ENCODE data around the gene PODXL2.

PODXL2 gene

GRCh38 chr3:127711021-127711695, 82.2 kb downstream of the PODXL2 start:
- Histone ChIP-seq H3K4me1 (ENCODE audit: insufficient read depth, poor library complexity, severe bottlenecking) (peaks cover 2% of the 10 kb centered on the region), H3K4me3 (ENCODE audit: severe bottlenecking) (no peak overlapping the region), H3K9me3 (ENCODE audit: severe bottlenecking) (no peaks in the 10 kb centered on the region), H3K27ac (ENCODE audit: poor library complexity, severe bottlenecking) (no peak overlapping the region), H3K27me3 (ENCODE audit: insufficient read depth, poor library complexity, severe bottlenecking) (no peaks in the 10 kb centered on the region), H3K36me3 (ENCODE audit: low read depth) (no peaks in the 10 kb centered on the region)
- no peak for TF ChIP-seq CTCF (IDR thresholded peaks at IDR 0.05; ENCODE audit: poor library complexity, severe bottlenecking)
- no peak for ATAC-seq (ENCODE audit: low read depth)
- DNase-seq (ENCODE audit: low spot score), result no peak

GRCh38 chr3:127711896-127712295, 82.9 kb downstream of the PODXL2 start:
- DNase-seq (ENCODE audit: low spot score) (peak; percentile 29), ATAC-seq (ENCODE audit: low read depth) (no peak)
- TF ChIP-seq CTCF (IDR thresholded peaks at IDR 0.05; ENCODE audit: poor library complexity, severe bottlenecking), result no peak
- H3K4me1 ChIP-seq (ENCODE audit: insufficient read depth, poor library complexity, severe bottlenecking), result peaks cover 2% of the 10 kb centered on the region
- H3K27me3 ChIP-seq (ENCODE audit: insufficient read depth, poor library complexity, severe bottlenecking), result no peaks in the 10 kb centered on the region
- H3K4me3 ChIP-seq (ENCODE audit: severe bottlenecking), result no peak overlapping the region
- H3K36me3 ChIP-seq (ENCODE audit: low read depth), result no peaks in the 10 kb centered on the region
- H3K9me3 ChIP-seq (ENCODE audit: severe bottlenecking), result no peaks in the 10 kb centered on the region
- no peak overlapping the region for H3K27ac ChIP-seq (ENCODE audit: poor library complexity, severe bottlenecking)

- ATAC-seq (ENCODE audit: low read depth), result no peak
- DNase-seq (ENCODE audit: low spot score), result peak; percentile 24
- Histone ChIP-seq H3K4me3 (ENCODE audit: severe bottlenecking) (no peak overlapping the region), H3K9me3 (ENCODE audit: severe bottlenecking) (no peaks in the 10 kb centered on the region), H3K27ac (ENCODE audit: poor library complexity, severe bottlenecking) (no peak overlapping the region), H3K27me3 (ENCODE audit: insufficient read depth, poor library complexity, severe bottlenecking) (no peaks in the 10 kb centered on the region), H3K4me1 (ENCODE audit: insufficient read depth, poor library complexity, severe bottlenecking) (peaks cover 2% of the 10 kb centered on the region), H3K36me3 (ENCODE audit: low read depth) (no peaks in the 10 kb centered on the region)
- TF ChIP-seq CTCF (IDR thresholded peaks at IDR 0.05; ENCODE audit: poor library complexity, severe bottlenecking), result no peak
Measured at GRCh38 chr3:127712461-127712860, 83.5 kb downstream of the PODXL2 start.

- Histone ChIP-seq H3K4me3 (ENCODE audit: severe bottlenecking) (no peak overlapping the region), H3K36me3 (ENCODE audit: low read depth) (no peaks in the 10 kb centered on the region), H3K27ac (ENCODE audit: poor library complexity, severe bottlenecking) (no peak overlapping the region), H3K4me1 (ENCODE audit: insufficient read depth, poor library complexity, severe bottlenecking) (peaks cover 2% of the 10 kb centered on the region), H3K9me3 (ENCODE audit: severe bottlenecking) (no peaks in the 10 kb centered on the region), H3K27me3 (ENCODE audit: insufficient read depth, poor library complexity, severe bottlenecking) (no peaks in the 10 kb centered on the region)
- ATAC-seq (ENCODE audit: low read depth) (no peak), DNase-seq (ENCODE audit: low spot score) (peak; percentile 22)
- no peak for TF ChIP-seq CTCF (IDR thresholded peaks at IDR 0.05; ENCODE audit: poor library complexity, severe bottlenecking)
Measured at GRCh38 chr3:127712881-127713771, 84.1 kb downstream of the PODXL2 start.

Data from RWPE2 (cell line).